ENCODE results near the gene LRRTM4.
"Not testable (repeated sequence)": the region's sequence is repeated elsewhere in the genome, so short reads cannot be mapped to it uniquely, and the experiment has no call there.

The LRRTM4 gene

DNA sequence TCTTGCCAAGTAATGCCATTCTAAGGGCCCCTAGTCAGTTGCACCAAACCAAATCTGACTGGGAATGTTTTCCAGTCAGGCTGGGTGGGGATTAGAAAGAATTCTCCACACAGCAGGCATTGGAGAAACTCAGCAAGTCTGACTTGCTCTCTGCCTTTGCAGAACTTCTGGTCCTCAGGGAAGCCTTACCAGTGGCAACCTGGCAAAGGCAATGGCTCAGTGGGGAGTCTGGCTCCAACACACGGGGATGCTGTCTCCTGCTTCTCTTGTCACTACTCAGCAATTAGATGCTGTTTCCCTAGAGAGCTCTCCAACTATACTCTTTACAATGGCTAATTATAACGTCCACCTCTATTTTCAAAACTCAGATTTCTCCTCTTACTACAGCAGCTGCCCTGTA, 810.7 kb downstream of the LRRTM4 start:
- DNase-seq = no peak

DNA sequence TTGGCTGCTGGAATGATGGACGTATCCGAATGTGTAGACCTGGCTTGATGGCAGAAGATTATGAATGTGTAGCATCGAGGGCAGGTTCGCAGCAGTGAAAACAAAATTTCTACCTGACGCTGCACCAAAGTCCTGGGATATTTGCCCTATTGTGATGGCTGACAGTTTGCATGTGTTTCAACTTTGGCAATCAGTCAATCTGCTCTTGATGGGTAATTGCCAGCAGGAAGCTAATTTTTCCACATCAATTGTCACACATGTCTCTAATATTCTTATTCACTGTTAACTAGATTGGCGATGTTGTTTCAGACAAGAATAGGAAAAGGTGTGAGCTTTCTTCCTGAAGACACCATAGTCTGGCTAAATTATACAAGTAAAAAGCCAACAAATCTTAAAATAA, 821.3 kb downstream of the LRRTM4 start:
- no peak for DNase-seq

GRCh38 chr2:76697998-76698713, 824.0 kb downstream of the LRRTM4 start:
- not testable (repeated sequence) for DNase-seq

Measured in CD4-positive, alpha-beta T cell treated with Interleukin-12 subunit alpha and Interleukin-12 subunit beta, for 1 hour (primary cell).